GM10248 (cell line): ENCODE data around the gene B3GALNT2.
"Not testable (repeated sequence)": the region's sequence is repeated elsewhere in the genome, so short reads cannot be mapped to it uniquely, and the experiment has no call there.

Experiments
- CTCF ChIA-PET: fragments of 300-600 bp; sonication (Branson Sonifier 250); formaldehyde crosslinking; extraction: SDS; loops from one replicate; lab custom pipeline; 2021; ENCODE audit warnings: antibody characterized with exemption; lab: Yijun Ruan, JAX
- POLR2A ChIA-PET: fragments of 350-650 bp; sonication (Branson Sonifier 250); formaldehyde crosslinking; extraction: SDS; loops from one replicate; lab custom pipeline; 2020; ENCODE audit warnings: antibody characterized with exemption; lab: Yijun Ruan, JAX
- DNase-seq: peaks from one replicate; pipeline ENCODE4 v3.0.0; 2012; ENCODE audit errors: extremely low spot score
- CTCF ChIP-seq: IDR thresholded peaks from 2 replicates; pipeline ENCODE4 v1.5.1; 2012; ENCODE audit warnings: mild to moderate bottlenecking, low read depth; ENCODE audit errors: extremely low read depth, missing control alignments, control extremely low read depth

The B3GALNT2 gene

DNA sequence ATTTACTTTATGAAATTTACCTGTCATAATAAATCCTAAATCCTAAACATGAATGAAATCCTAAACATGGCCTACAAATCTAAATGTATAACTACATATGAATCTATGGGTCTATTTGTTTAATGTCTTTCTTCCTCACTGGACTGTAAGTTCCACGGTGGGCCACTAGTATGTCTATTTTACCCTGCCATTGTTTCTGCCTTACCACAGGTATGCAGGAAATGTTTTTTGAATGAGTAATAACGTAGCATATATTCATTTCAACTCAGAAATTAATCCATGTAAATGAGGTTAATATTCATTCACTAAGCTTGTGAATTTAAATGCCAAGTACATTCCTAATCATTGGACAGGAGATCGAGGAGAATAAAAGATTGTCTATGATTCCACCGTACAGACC is 35.3 kb downstream of the B3GALNT2 start:
- ChIA-PET POLR2A (no interaction called here), CTCF (no interaction called here)
- no peak for DNase-seq
- no peak for TF ChIP-seq CTCF

DNA sequence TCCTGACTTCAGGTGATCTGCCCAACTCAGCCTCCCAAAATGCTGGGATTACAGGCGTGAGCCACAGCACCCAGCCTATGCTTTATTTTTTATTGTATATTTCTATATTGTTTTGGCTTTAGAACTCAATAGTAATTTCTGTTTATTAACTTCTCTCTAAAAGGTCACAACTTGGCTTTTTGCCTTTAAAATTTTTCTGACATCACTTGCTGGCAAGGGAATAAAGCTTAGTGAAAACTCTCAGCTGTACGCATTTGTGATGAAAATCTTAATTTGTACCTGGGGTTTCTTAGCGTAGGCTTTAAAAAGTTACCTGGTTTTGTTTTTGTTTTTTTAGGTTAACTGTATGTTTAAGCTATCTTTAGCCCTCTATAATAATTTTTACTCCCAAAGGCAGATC is 36.2 kb downstream of the B3GALNT2 start:
- TF ChIP-seq CTCF: no peak
- ChIA-PET CTCF (no interaction called here), POLR2A (no interaction called here)
- DNase-seq: no peak

DNA sequence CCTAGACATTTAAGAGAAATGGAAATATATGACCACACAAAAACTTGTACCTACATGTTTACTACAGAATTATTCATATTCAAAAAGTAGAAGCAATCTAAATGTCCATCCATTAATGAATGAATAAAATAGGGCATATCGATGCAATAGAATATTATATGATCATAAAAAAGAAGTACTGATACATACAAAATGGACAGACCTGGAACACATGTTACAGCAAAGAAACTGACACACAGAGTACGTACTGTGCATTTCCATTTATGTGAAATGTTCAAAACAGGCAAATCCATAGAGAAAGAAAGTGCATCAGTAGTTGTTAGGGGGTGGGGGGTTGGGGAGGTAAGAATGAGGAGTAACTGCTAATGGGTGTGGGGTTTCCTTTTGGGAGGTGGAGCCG is 39.2 kb downstream of the B3GALNT2 start:
- ChIA-PET POLR2A (no interaction called here), CTCF (no interaction called here)
- no peak for TF ChIP-seq CTCF
- DNase-seq: no peak

DNA sequence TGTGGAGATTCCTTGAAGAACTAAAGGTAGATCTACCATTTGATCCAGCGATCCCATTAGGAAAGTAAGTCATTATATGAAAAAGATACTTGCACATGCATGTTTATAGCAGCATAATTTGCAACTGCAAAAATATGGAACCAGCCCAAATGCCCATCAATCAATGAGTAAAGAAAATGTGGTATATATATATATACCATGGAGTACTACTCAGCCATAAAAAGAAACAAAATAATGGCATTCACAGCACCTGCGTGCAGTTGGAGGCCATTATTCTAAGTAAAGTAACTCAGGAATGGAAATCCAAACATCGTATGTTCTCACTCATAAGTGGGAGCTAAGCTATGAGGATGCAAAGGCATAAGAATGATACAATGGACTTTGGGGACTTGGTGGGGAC is 41.4 kb downstream of the B3GALNT2 start:
- DNase-seq, POLR2A ChIA-PET, CTCF ChIA-PET: not testable (repeated sequence)

DNA sequence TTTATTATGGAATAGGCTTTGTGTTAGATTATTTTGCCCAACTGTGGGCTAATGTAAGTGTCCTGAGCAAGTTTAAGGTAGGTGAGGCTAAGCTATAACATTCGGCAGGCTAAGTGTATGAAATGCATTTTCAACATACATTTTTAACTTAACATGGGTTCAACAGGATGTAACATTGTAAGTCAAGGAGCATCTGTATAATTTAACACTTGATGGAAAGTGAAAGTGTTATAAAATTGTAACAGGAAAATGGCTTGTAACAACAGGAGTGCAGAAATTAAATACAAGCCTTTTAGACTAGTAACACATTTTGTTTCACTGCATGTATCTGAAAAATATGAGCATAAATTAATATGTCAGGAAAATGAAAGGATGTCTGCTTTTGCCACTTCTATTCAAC is 42.3 kb downstream of the B3GALNT2 start:
- TF ChIP-seq CTCF: no peak
- no peak for DNase-seq
- CTCF ChIA-PET: no interaction called here
- POLR2A ChIA-PET: no interaction called here

DNA sequence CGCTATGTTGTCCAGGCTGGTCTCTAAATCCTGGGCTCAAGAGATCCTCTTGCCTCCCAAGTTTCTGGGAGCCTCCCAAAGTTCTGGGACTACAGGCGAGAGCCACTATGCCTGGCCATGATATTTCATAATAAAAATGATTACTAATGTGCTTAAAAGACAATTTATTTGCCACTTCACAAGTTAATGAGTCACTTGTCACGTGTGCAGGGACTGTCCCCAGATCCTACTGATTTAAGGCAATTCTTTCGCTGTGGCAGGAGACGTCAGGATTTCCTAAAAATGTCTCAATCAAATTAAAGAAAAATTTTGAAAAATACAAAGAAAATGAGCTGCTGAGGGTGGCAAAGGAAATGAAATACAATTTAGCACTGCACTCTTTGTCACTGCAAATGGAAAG is 43.5 kb downstream of the B3GALNT2 start:
- DNase-seq: no peak
- POLR2A ChIA-PET: interaction anchor here (0.6 kb wide), 1 partner anchor 132 kb away, joined by 3 read pairs; no protein-coding TSS in a partner anchor
- no peak for TF ChIP-seq CTCF
- CTCF ChIA-PET: interaction anchor here (0.7 to 1.3 kb wide), 3 partner anchors 10 to 44 kb away, joined by 3 read pairs; no protein-coding TSS in a partner anchor

GRCh38 chr1:235457856-235458255 is 46.4 kb downstream of the B3GALNT2 start:
- POLR2A ChIA-PET, CTCF ChIA-PET, DNase-seq: not testable (repeated sequence)

DNA sequence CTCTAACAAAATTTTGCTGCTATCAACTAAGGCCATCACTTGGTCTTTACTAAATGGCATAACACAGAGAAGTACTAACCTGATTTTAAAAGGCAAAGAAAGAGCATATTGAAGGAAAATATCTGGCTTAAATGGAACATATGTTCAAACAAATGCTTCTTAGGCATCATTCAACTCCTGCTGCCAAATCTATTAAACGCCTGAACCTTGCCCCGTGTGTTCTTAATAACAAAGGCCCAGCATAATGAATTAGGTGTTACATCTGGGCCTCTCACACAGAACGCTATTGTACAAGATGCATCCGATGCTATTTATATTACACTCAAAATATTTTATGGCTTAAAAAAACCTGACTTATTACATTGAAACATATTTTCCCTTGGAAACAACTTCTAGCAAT is 48.4 kb downstream of the B3GALNT2 start:
- no peak for TF ChIP-seq CTCF
- ChIA-PET CTCF (interaction anchor here (1.3 kb wide), 1 partner anchor 16 kb away, joined by 4 read pairs; no protein-coding TSS in a partner anchor), POLR2A (no interaction called here)
- no peak for DNase-seq
